Mesothelial cell of epicardium (in vitro differentiated cells): Measurements from ENCODE around the gene RBMS3. TPM values are rescaled to one million over a fixed set of nuclear protein-coding genes. Genes with fewer than 3 reads are reported as not detected.

Experiments
- DNase-seq, 2 experiments: peaks; one replicate each; pipeline ENCODE4 v3.0.0; 2021; ENCODE audit warnings: low spot score in 2 of 2; ENCODE audit not compliant: unreplicated experiment in 2 of 2
- H3K27ac Mint-ChIP-seq: 2 replicates; pipeline ENCODE4 v1.8.0; 2021; ENCODE audit warnings: mixed read lengths
- H3K27me3 Mint-ChIP-seq: 2 replicates; pipeline ENCODE4 v1.8.0; 2021; ENCODE audit warnings: low read depth, mixed read lengths
- H3K36me3 Mint-ChIP-seq: 2 replicates; pipeline ENCODE4 v1.8.0; 2021; ENCODE audit warnings: mixed read lengths
- H3K4me1 Mint-ChIP-seq: 2 replicates; pipeline ENCODE4 v1.8.0; 2021; ENCODE audit warnings: mixed read lengths
- H3K4me3 Mint-ChIP-seq: 2 replicates; pipeline ENCODE4 v1.8.0; 2021; ENCODE audit warnings: mild to moderate bottlenecking, moderate library complexity, mixed read lengths
- H3K9me3 Mint-ChIP-seq: 2 replicates; pipeline ENCODE4 v1.8.0; 2021; ENCODE audit warnings: mixed read lengths
- total RNA-seq: library from RNA; stranded (reverse); gene quantifications from 3 replicates; pipeline ENCODE4 v1.2.1, GENCODE V29; 2021
- TF ChIP-seq, protein P1 (sequence below): fragments of 200-600 bp; sonication (generic); IDR thresholded peaks from one replicate; pipeline ENCODE4 v1.5.0; 2021; ENCODE audit warnings: antibody characterized with exemption; ENCODE audit not compliant: unreplicated experiment

The RBMS3 gene
- total RNA-seq, 1 donor from 2014 or later: 42.5 TPM

DNA sequence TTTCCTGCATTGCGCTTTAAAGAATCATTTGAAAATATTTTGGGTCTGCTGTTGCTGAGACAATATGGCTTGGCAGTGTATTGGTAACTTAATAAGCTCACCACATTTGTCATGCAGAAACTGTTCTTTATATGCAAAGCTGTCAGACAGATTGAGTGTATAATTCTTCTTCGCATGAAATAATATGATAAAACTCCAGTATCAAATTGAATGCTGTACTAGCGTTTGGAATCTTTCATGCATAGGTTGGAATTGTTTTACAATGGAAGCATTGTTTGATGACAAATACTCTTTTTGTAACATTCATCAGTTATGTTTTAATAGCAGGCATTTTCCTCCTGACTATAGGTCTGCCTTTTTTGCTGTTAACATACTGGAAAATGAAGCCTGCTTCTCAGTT is 53.8 kb downstream of the RBMS3 start:
- Mint-ChIP-seq H3K27me3 (no peaks in the 10 kb centered on the region), H3K4me3 (peak overlapping the region; percentile 58), H3K36me3 (no peaks in the 10 kb centered on the region), H3K4me1 (peaks cover 64% of the 10 kb centered on the region), H3K27ac (peak overlapping the region; percentile 97), H3K9me3 (no peaks in the 10 kb centered on the region)
- TF ChIP-seq, protein P1, sequence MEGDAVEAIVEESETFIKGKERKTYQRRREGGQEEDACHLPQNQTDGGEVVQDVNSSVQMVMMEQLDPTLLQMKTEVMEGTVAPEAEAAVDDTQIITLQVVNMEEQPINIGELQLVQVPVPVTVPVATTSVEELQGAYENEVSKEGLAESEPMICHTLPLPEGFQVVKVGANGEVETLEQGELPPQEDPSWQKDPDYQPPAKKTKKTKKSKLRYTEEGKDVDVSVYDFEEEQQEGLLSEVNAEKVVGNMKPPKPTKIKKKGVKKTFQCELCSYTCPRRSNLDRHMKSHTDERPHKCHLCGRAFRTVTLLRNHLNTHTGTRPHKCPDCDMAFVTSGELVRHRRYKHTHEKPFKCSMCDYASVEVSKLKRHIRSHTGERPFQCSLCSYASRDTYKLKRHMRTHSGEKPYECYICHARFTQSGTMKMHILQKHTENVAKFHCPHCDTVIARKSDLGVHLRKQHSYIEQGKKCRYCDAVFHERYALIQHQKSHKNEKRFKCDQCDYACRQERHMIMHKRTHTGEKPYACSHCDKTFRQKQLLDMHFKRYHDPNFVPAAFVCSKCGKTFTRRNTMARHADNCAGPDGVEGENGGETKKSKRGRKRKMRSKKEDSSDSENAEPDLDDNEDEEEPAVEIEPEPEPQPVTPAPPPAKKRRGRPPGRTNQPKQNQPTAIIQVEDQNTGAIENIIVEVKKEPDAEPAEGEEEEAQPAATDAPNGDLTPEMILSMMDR: no peak
- no peak for DNase-seq

DNA sequence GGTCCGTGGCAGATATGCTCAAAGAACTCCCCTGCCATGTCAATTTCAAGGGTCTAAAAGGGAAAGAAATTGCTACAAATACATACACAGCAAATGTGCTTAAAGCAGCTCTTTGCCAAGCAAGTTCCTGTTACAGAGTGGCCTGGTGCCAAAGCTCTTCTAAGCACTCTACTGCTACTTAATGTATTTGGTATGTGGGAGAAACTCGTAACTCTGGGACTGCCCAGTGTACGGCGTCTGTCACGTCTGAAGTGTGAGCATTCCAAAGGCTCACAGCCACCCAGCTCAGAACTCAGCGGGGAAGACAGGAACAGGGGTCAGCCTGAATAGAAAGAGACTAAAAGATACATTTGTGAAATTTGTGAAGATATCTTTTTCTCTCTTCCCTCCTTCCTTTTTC is 54.6 kb downstream of the RBMS3 start:
- Mint-ChIP-seq H3K27me3 (no peaks in the 10 kb centered on the region), H3K27ac (peak overlapping the region; percentile 97), H3K4me3 (peak overlapping the region; percentile 58), H3K4me1 (peaks cover 71% of the 10 kb centered on the region), H3K36me3 (no peaks in the 10 kb centered on the region), H3K9me3 (no peaks in the 10 kb centered on the region)
- TF ChIP-seq, protein P1: no peak
- peak; percentile 47 to 68 for DNase-seq

DNA sequence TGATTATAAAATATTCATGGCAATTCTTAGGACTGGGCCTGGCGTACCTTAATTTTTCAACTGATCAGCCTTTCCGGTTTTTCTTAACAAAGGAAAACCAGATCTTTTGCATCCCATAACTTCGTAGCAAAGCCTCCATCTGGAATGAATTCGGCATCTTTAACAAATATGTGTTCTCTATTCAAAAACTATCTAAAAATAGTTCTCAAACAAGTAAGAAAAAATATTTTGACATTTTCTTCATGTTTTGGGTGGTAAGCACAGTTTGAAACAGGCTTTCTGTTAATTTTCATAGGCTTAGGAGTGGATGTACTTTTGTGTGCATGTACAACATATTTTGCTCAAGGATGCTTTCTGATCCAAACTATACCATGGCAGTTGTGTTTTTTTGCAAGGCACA is 55.1 kb downstream of the RBMS3 start:
- no peak for DNase-seq
- Mint-ChIP-seq H3K27me3 (no peaks in the 10 kb centered on the region), H3K36me3 (no peaks in the 10 kb centered on the region), H3K27ac (peak overlapping the region; percentile 97), H3K9me3 (no peaks in the 10 kb centered on the region), H3K4me1 (peaks cover 68% of the 10 kb centered on the region), H3K4me3 (peak overlapping the region; percentile 58)
- TF ChIP-seq, protein P1: no peak

DNA sequence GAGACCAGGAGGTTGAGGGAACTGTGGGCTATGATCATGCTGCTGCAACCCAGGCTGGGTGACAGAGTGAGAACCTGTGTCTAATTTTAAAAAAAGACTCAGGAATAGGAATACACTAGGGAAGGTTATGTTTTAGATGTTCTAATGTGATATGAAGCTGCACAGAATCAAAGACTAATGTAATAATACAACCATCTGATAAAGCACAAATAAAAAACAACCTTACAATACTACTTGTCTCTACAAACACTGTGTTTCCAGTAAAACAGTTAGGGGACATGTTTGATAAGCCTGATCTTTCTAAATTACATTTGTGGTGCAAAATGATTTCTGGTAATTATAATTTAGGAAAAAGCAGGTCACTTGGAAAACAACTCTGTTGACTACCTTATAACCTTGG is 56.7 kb downstream of the RBMS3 start:
- Mint-ChIP-seq H3K9me3 (no peaks in the 10 kb centered on the region), H3K4me1 (peaks cover 56% of the 10 kb centered on the region), H3K36me3 (no peaks in the 10 kb centered on the region), H3K27me3 (no peaks in the 10 kb centered on the region), H3K27ac (peak overlapping the region; percentile 60), H3K4me3 (no peak overlapping the region)
- DNase-seq: no peak
- TF ChIP-seq, protein P1: no peak

DNA sequence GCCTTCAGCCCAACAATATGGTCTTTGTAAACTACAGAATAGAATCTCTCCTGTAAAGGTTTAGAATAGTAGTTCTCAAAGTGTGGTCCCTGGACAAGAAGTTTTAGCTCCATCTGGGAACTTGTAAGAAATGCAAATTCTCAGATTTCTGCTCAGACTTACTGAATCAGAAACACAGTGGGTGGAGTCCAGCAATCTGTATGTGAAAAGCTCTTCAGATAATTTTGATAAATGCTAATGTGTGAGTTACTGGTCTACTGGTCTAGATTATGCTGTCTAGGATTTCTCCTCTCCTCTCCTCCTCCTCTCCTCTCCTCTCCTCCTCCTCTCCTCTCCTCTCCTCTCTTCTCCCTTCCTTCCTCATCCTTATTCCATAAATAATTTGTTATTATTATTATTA is 57.5 kb downstream of the RBMS3 start:
- H3K9me3 Mint-ChIP-seq: no peaks in the 10 kb centered on the region
- H3K36me3 Mint-ChIP-seq: no peaks in the 10 kb centered on the region
- no peak overlapping the region for H3K27ac Mint-ChIP-seq
- H3K4me3 Mint-ChIP-seq: no peak overlapping the region
- TF ChIP-seq, protein P1: no peak
- no peaks in the 10 kb centered on the region for H3K27me3 Mint-ChIP-seq
- peaks cover 52% of the 10 kb centered on the region for H3K4me1 Mint-ChIP-seq
- no peak for DNase-seq
